Body of pancreas (tissue), 4 donors: ENCODE results near the gene FLT3. TPM values are rescaled to one million over a fixed set of nuclear protein-coding genes. Genes with fewer than 3 reads are reported as not detected.
A peak's percentile ranks its signal among the peaks of the same experiment; 100 is the strongest.

Experiments used
- ATAC-seq: fragments of 150-250 bp; one replicate; pipeline ENCODE4 v1.9.1; 2016
- DNase-seq, 4 donors: peaks; one replicate each; pipeline ENCODE4 v3.0.0-alpha.2; 2019
- H3K27ac ChIP-seq, 4 donors: fragments of 200-600 bp; sonication (generic); 1 replicate in 3 of 4; 2 replicates in 1 of 4; pipeline versions ENCODE4 v1.5.1 to v1.6.1; 2016 to 2019; ENCODE audit warnings: mild to moderate bottlenecking in 1 of 4, mixed read lengths in 1 of 4, moderate library complexity in 1 of 4
- H3K27me3 ChIP-seq, 2 donors: fragments of 200-600 bp; sonication (generic); one replicate each; pipeline ENCODE4 v1.6.0; 2016; ENCODE audit warnings: mild to moderate bottlenecking in 1 of 2
- H3K36me3 ChIP-seq, 2 donors: fragments of 200-600 bp; sonication (generic); replicated peaks in 1 of 2; 2 replicates each; pipeline ENCODE4 v1.5.1; 2016; ENCODE audit warnings: low read depth in 2 of 2; ENCODE audit not compliant: insufficient read depth in 1 of 2
- H3K4me1 ChIP-seq: fragments of 200-600 bp; sonication (generic); one replicate; pipeline ENCODE4 v1.6.0; 2016
- H3K4me3 ChIP-seq, 2 donors: fragments of 200-600 bp; sonication (generic); 1 replicate in 1 of 2; 2 replicates in 1 of 2; pipeline ENCODE4 v1.5.1; 2016 to 2019
- H3K9me3 ChIP-seq, 3 donors: fragments of 200-600 bp; sonication (generic); 1 replicate in 2 of 3; 2 replicates in 1 of 3; pipeline ENCODE4 v1.5.1; 2016
- CTCF ChIP-seq, 7 experiments: fragments of 450-650 bp in 4 of 7; fragments of 200-600 bp in 3 of 7; sonication (generic) in 3 of 7; IDR thresholded peaks; one replicate each; pipeline ENCODE4 v1.5.1; 2016 to 2019; ENCODE audit warnings: antibody characterized with exemption in 7 of 7
- POLR2A ChIP-seq, 3 donors: fragments of 450-650 bp; IDR thresholded peaks; one replicate each; pipeline ENCODE4 v1.6.1; 2016; ENCODE audit warnings: antibody characterized with exemption in 3 of 3, mild to moderate bottlenecking in 2 of 3
- WGBS, 2 donors: methylation state at CpG; one replicate each; pipeline ENCODE4 v1.1.5; 2017; 5-methylcytosine and 5-hydroxymethylcytosine counted together
- intact Hi-C: fragments of 100-400 bp; cut with DNase I; formaldehyde crosslinking; loops from one replicate; pipeline ENCODE4 v1.15.1; 2023
- total RNA-seq, 2 donors: library from RNA; depleted of rRNA; stranded (reverse); fragments of >200 nt; gene quantifications; one replicate each; pipeline ENCODE4 v1.1.0, GENCODE V29; 2016

The FLT3 gene
- total RNA-seq, 2 donors from 2014 or later = 2.0 to 4.2 TPM

- Histone ChIP-seq H3K4me1 (peaks cover 38% of the 10 kb centered on the region), H3K36me3 (no peaks in the 10 kb centered on the region), H3K27me3 (peaks cover 7 to 30% of the 10 kb centered on the region in 2 donors), H3K4me3 (no peak overlapping the region), H3K9me3 (no peaks in the 10 kb centered on the region), H3K27ac (no peak overlapping the region)
- ATAC-seq (no peak), DNase-seq (no peak)
- intact Hi-C loops = no loop called here
- WGBS, 2 donors = 43% methylated on average over 14 to 15 of the region's 15 CpGs
- no peak for TF ChIP-seq POLR2A (IDR thresholded peaks at IDR 0.05)
- TF ChIP-seq CTCF (IDR thresholded peaks at IDR 0.05) = no peak
Observed at GRCh38 chr13:27979001-27979643, 121.3 kb downstream of the FLT3 start.

GRCh38 chr13:27978301-27978968 is 121.9 kb downstream of the FLT3 start:
- WGBS, 2 donors = 3 to 7% methylated on average over 17 to 52 of the region's 65 CpGs
- ATAC-seq = peak; percentile 29
- no peak for DNase-seq

GRCh38 chr13:27977476-27978300 is 122.7 kb downstream of the FLT3 start:
- intact Hi-C loops = no loop called here
- peaks cover 7 to 30% of the 10 kb centered on the region in 2 donors for H3K27me3 ChIP-seq
- 3 to 10% methylated on average over 31 to 80 of the region's 80 CpGs for WGBS, 2 donors
- H3K4me1 ChIP-seq = peaks cover 38% of the 10 kb centered on the region
- no peaks in the 10 kb centered on the region for H3K36me3 ChIP-seq
- H3K27ac ChIP-seq = no peak overlapping the region
- DNase-seq = no peak
- ATAC-seq = no peak
- H3K9me3 ChIP-seq = no peaks in the 10 kb centered on the region
- TF ChIP-seq POLR2A (IDR thresholded peaks at IDR 0.05) (no peak), CTCF (IDR thresholded peaks at IDR 0.05) (no peak)
- no peak overlapping the region for H3K4me3 ChIP-seq

More at GRCh38 chr13:27978301-27978968, 121.9 kb downstream of the FLT3 start:
- Histone ChIP-seq H3K9me3 (no peaks in the 10 kb centered on the region), H3K27ac (no peak overlapping the region), H3K4me3 (no peak overlapping the region), H3K4me1 (peaks cover 38% of the 10 kb centered on the region), H3K36me3 (no peaks in the 10 kb centered on the region), H3K27me3 (peaks cover 7 to 30% of the 10 kb centered on the region in 2 donors)
- TF ChIP-seq CTCF (IDR thresholded peaks at IDR 0.05) = no peak
- intact Hi-C loops = no loop called here

- no peaks in the 10 kb centered on the region for H3K36me3 ChIP-seq
- intact Hi-C loops = no loop called here
- WGBS, 2 donors = 50 to 60% methylated on average over 9 to 12 of the region's 12 CpGs
- H3K4me3 ChIP-seq = no peak overlapping the region
- TF ChIP-seq POLR2A (IDR thresholded peaks at IDR 0.05) = no peak
- TF ChIP-seq CTCF (IDR thresholded peaks at IDR 0.05) = no peak
- no peak overlapping the region for H3K27ac ChIP-seq
- H3K4me1 ChIP-seq = peaks cover 38% of the 10 kb centered on the region
- DNase-seq = peak in 1 of 4 donors; percentile 3
- H3K9me3 ChIP-seq = no peaks in the 10 kb centered on the region
- no peak for ATAC-seq
- peaks cover 7 to 25% of the 10 kb centered on the region in 2 donors for H3K27me3 ChIP-seq
Observed at GRCh38 chr13:27976362-27977091, 123.8 kb downstream of the FLT3 start.
